Liver (tissue), 9 donors: ENCODE measurements around the gene SPSB2. TPM values are rescaled to one million over a fixed set of nuclear protein-coding genes. Genes with fewer than 3 reads are reported as not detected.

ENCODE experiments used
- DNase-seq: peaks from one replicate; pipeline ENCODE4 v3.0.0-alpha.2; 2017; ENCODE audit warnings: low spot score
- H3K27ac ChIP-seq, 2 donors: one replicate each; pipeline ENCODE4 v1.7.0; 2013; ENCODE audit warnings: inconsistent platforms in 2 of 2, low read length in 2 of 2, control low read depth in 1 of 2, low read depth in 1 of 2, mild to moderate bottlenecking in 1 of 2
- H3K27me3 ChIP-seq, 4 donors: one replicate each; pipeline versions ENCODE4 v1.6.1 to v1.7.0; 2013; ENCODE audit warnings: low read length in 3 of 4, inconsistent platforms in 1 of 4, mild to moderate bottlenecking in 1 of 4, moderate library complexity in 1 of 4; ENCODE audit not compliant: control insufficient read depth in 4 of 4, insufficient read depth in 4 of 4
- H3K36me3 ChIP-seq, 4 donors: one replicate each; pipeline versions ENCODE4 v1.6.1 to v1.7.0; 2013; ENCODE audit warnings: low read length in 3 of 4, mild to moderate bottlenecking in 3 of 4, low read depth in 1 of 4, moderate library complexity in 1 of 4; ENCODE audit not compliant: control insufficient read depth in 4 of 4, insufficient read depth in 3 of 4
- H3K4me1 ChIP-seq, 4 donors: one replicate each; pipeline versions ENCODE4 v1.6.1 to v1.7.0; 2013; ENCODE audit warnings: low read length in 3 of 4, mild to moderate bottlenecking in 3 of 4, moderate library complexity in 1 of 4; ENCODE audit not compliant: control insufficient read depth in 4 of 4, insufficient read depth in 4 of 4
- H3K4me3 ChIP-seq, 3 donors: one replicate each; pipeline versions ENCODE4 v1.6.1 to v1.7.0; 2013; ENCODE audit warnings: low read length in 3 of 3, control low read depth in 1 of 3, low read depth in 1 of 3, mild to moderate bottlenecking in 1 of 3
- H3K9ac ChIP-seq, 2 donors: one replicate each; pipeline ENCODE4 v1.7.0; 2013; ENCODE audit warnings: low read length in 2 of 2, mild to moderate bottlenecking in 2 of 2, moderate library complexity in 2 of 2, control low read depth in 1 of 2, low read depth in 1 of 2
- H3K9me3 ChIP-seq, 4 donors: one replicate each; pipeline versions ENCODE4 v1.6.1 to v1.7.0; 2013; ENCODE audit warnings: low read length in 3 of 4; ENCODE audit not compliant: control insufficient read depth in 4 of 4
- EGR1 ChIP-seq, 2 donors: IDR thresholded peaks; 2 replicates each; pipeline ENCODE4 v1.6.1; 2016 to 2018; ENCODE audit warnings: antibody characterized with exemption in 2 of 2, low read depth in 2 of 2
- FOXA1 ChIP-seq: IDR thresholded peaks from 2 replicates; pipeline ENCODE4 v1.6.1; 2016; ENCODE audit warnings: antibody characterized with exemption
- FOXA2 ChIP-seq: IDR thresholded peaks from 2 replicates; pipeline ENCODE4 v1.6.1; 2016; ENCODE audit warnings: antibody characterized with exemption
- HNF4A ChIP-seq, 2 donors: conservative IDR thresholded peaks; 2 replicates each; pipeline ENCODE4 v1.6.1; 2016; ENCODE audit warnings: antibody characterized with exemption in 2 of 2, mild to moderate bottlenecking in 2 of 2
- JUND ChIP-seq, 2 donors: IDR thresholded peaks; 2 replicates each; pipeline ENCODE4 v1.6.1; 2016; ENCODE audit warnings: antibody characterized with exemption in 2 of 2
- NR2F2 ChIP-seq: IDR thresholded peaks from 2 replicates; pipeline ENCODE4 v1.6.1; 2016; ENCODE audit warnings: antibody characterized with exemption
- RAD21 ChIP-seq, 2 donors: IDR thresholded peaks; 2 replicates each; pipeline ENCODE4 v1.6.1; 2016; ENCODE audit warnings: antibody characterized with exemption in 2 of 2, mild to moderate bottlenecking in 2 of 2
- REST ChIP-seq: IDR thresholded peaks from 2 replicates; pipeline ENCODE4 v1.6.1; 2016; ENCODE audit warnings: antibody characterized with exemption, mild to moderate bottlenecking
- SP1 ChIP-seq: IDR thresholded peaks from 2 replicates; pipeline ENCODE4 v1.6.1; 2018; ENCODE audit warnings: antibody characterized with exemption, mild to moderate bottlenecking
- TAF1 ChIP-seq: conservative IDR thresholded peaks from 2 replicates; pipeline ENCODE4 v1.6.1; 2016; ENCODE audit warnings: antibody characterized with exemption, mild to moderate bottlenecking
- YY1 ChIP-seq: IDR thresholded peaks from 2 replicates; pipeline ENCODE4 v1.6.1; 2016; ENCODE audit warnings: antibody characterized with exemption, mild to moderate bottlenecking
- WGBS: extraction: QIAGEN DNeasy Blood & Tissue Kit; methylation state at CpG from one replicate; pipeline ENCODE4 v1.1.7; 2013; 5-methylcytosine and 5-hydroxymethylcytosine counted together
- polyA plus RNA-seq, 2 donors: library from polyadenylated mRNA; stranded (reverse) in 1 of 2; unstranded in 1 of 2; fragments of 200-250 nt in 1 of 2; fragments of >200 nt in 1 of 2; fragmentation: Nextera tagmentation in 1 of 2; extraction: Ambion mirVana in 1 of 2; gene quantifications; one replicate each; pipeline versions ENCODE4 v1.2.1 to v1.2.3, GENCODE V29; 2013 to 2015
- total RNA-seq, 2 donors: library from RNA; depleted of rRNA; stranded (reverse); fragments of >200 nt; gene quantifications; one replicate each; pipeline ENCODE4 v1.2.3, GENCODE V29; 2014
- TF ChIP-seq, protein P1 (sequence below): fragments of 150-350 bp; IDR thresholded peaks from 2 replicates; pipeline ENCODE4 v1.5.1; 2017; ENCODE audit warnings: improper control_type of control experiment, low read depth, low read length; ENCODE audit not compliant: missing input control
- donor health status: healthy.
- donor health status: healthy.
- donor health status: healthy.
- donor health status: healthy.
- donor health status: healthy.

The SPSB2 gene
- total and polyA plus RNA-seq, 4 donors, result 3.2 to 4.6 (median 4.1) TPM

DNA sequence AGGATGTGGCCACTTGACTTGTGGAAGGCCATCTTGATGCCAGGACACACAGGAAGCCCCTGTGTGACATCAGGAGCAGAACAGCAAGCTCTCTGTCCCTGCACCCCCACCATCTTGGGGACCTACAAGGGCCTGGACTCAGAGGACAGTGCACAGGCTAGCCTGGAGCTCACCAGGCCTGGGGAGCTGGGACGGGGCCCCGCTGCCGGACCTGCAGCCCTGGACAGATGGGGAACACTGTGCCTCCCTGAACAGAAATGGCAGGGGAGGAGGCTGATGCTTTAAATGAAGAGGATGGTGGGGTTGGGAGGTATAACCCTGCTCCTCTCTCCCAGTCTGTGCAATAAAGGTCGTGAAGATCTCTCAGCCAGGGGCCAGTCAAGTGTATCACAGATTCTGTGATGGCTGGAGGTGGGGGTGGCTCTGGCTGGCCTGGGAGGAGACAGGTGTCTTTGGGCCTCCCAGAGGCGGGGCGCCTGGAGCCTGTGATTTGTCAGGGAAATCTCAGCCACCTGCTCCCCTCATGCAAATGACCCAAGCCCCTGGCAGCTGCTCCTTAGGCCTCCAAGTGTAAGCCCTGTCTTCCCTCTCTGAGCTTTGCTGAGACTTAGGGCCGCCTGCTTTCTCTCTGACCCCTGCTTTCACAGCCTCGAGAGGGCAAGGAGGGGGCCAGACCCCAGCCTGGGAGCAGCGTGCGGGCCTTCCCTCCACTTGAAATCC, 33.5 kb downstream of the SPSB2 start:
- peaks cover 0 to 3% (median under 1%) of the 10 kb centered on the region in 4 donors for H3K4me1 ChIP-seq
- 84% methylated on average over 10 of the region's 10 CpGs for WGBS
- TF ChIP-seq FOXA1 (no peak), JUND (IDR thresholded peaks at IDR 0.05) (no peak), YY1 (no peak), RAD21 (IDR thresholded peaks at IDR 0.05) (no peak), EGR1 (IDR thresholded peaks at IDR 0.05; ENCODE audit: low read depth in 2 of 2) (no peak), SP1 (no peak), REST (no peak), TAF1 (no peak), NR2F2 (no peak), FOXA2 (no peak), HNF4A (conservative IDR thresholded peaks at IDR 0.05) (no peak)
- TF ChIP-seq, protein P1, sequence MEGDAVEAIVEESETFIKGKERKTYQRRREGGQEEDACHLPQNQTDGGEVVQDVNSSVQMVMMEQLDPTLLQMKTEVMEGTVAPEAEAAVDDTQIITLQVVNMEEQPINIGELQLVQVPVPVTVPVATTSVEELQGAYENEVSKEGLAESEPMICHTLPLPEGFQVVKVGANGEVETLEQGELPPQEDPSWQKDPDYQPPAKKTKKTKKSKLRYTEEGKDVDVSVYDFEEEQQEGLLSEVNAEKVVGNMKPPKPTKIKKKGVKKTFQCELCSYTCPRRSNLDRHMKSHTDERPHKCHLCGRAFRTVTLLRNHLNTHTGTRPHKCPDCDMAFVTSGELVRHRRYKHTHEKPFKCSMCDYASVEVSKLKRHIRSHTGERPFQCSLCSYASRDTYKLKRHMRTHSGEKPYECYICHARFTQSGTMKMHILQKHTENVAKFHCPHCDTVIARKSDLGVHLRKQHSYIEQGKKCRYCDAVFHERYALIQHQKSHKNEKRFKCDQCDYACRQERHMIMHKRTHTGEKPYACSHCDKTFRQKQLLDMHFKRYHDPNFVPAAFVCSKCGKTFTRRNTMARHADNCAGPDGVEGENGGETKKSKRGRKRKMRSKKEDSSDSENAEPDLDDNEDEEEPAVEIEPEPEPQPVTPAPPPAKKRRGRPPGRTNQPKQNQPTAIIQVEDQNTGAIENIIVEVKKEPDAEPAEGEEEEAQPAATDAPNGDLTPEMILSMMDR, result no peak
- H3K4me3 ChIP-seq, result no peak overlapping the region
- peaks cover 0 to 2% (median 0%) of the 10 kb centered on the region in 4 donors for H3K36me3 ChIP-seq
- H3K27ac ChIP-seq, result no peak overlapping the region
- DNase-seq, result no peak
- H3K9me3 ChIP-seq, result no peaks in the 10 kb centered on the region
- H3K9ac ChIP-seq, result no peak overlapping the region
- H3K27me3 ChIP-seq, result no peaks in the 10 kb centered on the region

GRCh38 chr12:6838854-6839253, 34.2 kb downstream of the SPSB2 start:
- Histone ChIP-seq H3K27ac (no peak overlapping the region), H3K36me3 (peaks cover 0 to 2% (median 0%) of the 10 kb centered on the region in 4 donors), H3K9me3 (no peaks in the 10 kb centered on the region), H3K9ac (no peak overlapping the region), H3K4me3 (no peak overlapping the region), H3K4me1 (peaks cover 0 to 3% (median under 1%) of the 10 kb centered on the region in 4 donors), H3K27me3 (no peaks in the 10 kb centered on the region)
- TF ChIP-seq SP1 (no peak), FOXA1 (no peak), FOXA2 (no peak), JUND (IDR thresholded peaks at IDR 0.05) (no peak)
- TF ChIP-seq, protein P1, result no peak
- WGBS, result 92% methylated on average over 16 of the region's 16 CpGs
- no peak for DNase-seq
